ENCODE data around the gene CRYBG3. TPM values are rescaled to one million over a fixed set of nuclear protein-coding genes. Genes with fewer than 3 reads are reported as not detected.

Gene CRYBG3
- total and polyA plus RNA-seq, 4 donors = 1.1 to 9.5 (median 2.5) TPM

GRCh38 chr3:97988784-97989568 lies 167.2 kb downstream of the CRYBG3 start:
- Histone ChIP-seq H3K36me3 (ENCODE audit: control insufficient read depth in 4 of 4, insufficient read depth in 3 of 4, low read depth in 1 of 4, low read length in 3 of 4) (no peaks in the 10 kb centered on the region), H3K27me3 (ENCODE audit: control insufficient read depth in 4 of 4, insufficient read depth in 4 of 4, low read length in 3 of 4) (no peaks in the 10 kb centered on the region), H3K4me3 (ENCODE audit: low read depth in 1 of 3, low read length in 3 of 3) (no peak overlapping the region), H3K9me3 (ENCODE audit: control insufficient read depth in 4 of 4, low read length in 3 of 4) (no peaks in the 10 kb centered on the region), H3K9ac (ENCODE audit: low read depth in 1 of 2, low read length in 2 of 2) (no peak overlapping the region), H3K27ac (ENCODE audit: low read depth in 1 of 2, low read length in 2 of 2) (no peak overlapping the region), H3K4me1 (ENCODE audit: control insufficient read depth in 4 of 4, insufficient read depth in 4 of 4, low read length in 3 of 4) (peaks cover 0 to 3% (median 0%) of the 10 kb centered on the region in 4 donors)
- TF ChIP-seq TAF1 (conservative IDR thresholded peaks at IDR 0.05) = no peak
- TF ChIP-seq FOXA2 (IDR thresholded peaks at IDR 0.05) = no peak
- TF ChIP-seq RXRA (IDR thresholded peaks at IDR 0.05) = no peak
- no peak for TF ChIP-seq CTCF (IDR thresholded peaks at IDR 0.05; ENCODE audit: low read depth, low read length, missing input control)
- TF ChIP-seq JUND (IDR thresholded peaks at IDR 0.05) = no peak
- TF ChIP-seq MAX (IDR thresholded peaks at IDR 0.05) = no peak
- no peak for TF ChIP-seq GABPA (IDR thresholded peaks at IDR 0.05 in 1 of 2, conservative IDR thresholded peaks at IDR 0.05 in 1 of 2)
- TF ChIP-seq NR2F2 (IDR thresholded peaks at IDR 0.05) = no peak
- no peak for TF ChIP-seq EGR1 (IDR thresholded peaks at IDR 0.05; ENCODE audit: low read depth in 2 of 2)
- TF ChIP-seq FOXA1 (IDR thresholded peaks at IDR 0.05) = no peak
- no peak for TF ChIP-seq SP1 (IDR thresholded peaks at IDR 0.05)
- TF ChIP-seq YY1 (IDR thresholded peaks at IDR 0.05) = no peak
- no peak for DNase-seq (ENCODE audit: low spot score)
- 98% methylated on average over 3 of the region's 3 CpGs for WGBS

- Histone ChIP-seq H3K36me3 (ENCODE audit: control insufficient read depth in 4 of 4, insufficient read depth in 3 of 4, low read depth in 1 of 4, low read length in 3 of 4) (no peaks in the 10 kb centered on the region), H3K9ac (ENCODE audit: low read depth in 1 of 2, low read length in 2 of 2) (no peak overlapping the region), H3K27ac (ENCODE audit: low read depth in 1 of 2, low read length in 2 of 2) (no peak overlapping the region), H3K27me3 (ENCODE audit: control insufficient read depth in 4 of 4, insufficient read depth in 4 of 4, low read length in 3 of 4) (no peaks in the 10 kb centered on the region), H3K4me1 (ENCODE audit: control insufficient read depth in 4 of 4, insufficient read depth in 4 of 4, low read length in 3 of 4) (peaks cover 0 to 9% (median 3%) of the 10 kb centered on the region in 4 donors), H3K9me3 (ENCODE audit: control insufficient read depth in 4 of 4, low read length in 3 of 4) (no peaks in the 10 kb centered on the region), H3K4me3 (ENCODE audit: low read depth in 1 of 3, low read length in 3 of 3) (no peak overlapping the region)
- 69% methylated on average over 2 of the region's 2 CpGs for WGBS
- TF ChIP-seq FOXA1 (IDR thresholded peaks at IDR 0.05) = no peak
- no peak for TF ChIP-seq RAD21 (IDR thresholded peaks at IDR 0.05)
- TF ChIP-seq ZBTB33 (IDR thresholded peaks at IDR 0.05) = no peak
- no peak for TF ChIP-seq MAX (IDR thresholded peaks at IDR 0.05)
- TF ChIP-seq SP1 (IDR thresholded peaks at IDR 0.05) = no peak
- TF ChIP-seq HNF4A (conservative IDR thresholded peaks at IDR 0.05) = no peak
- no peak for TF ChIP-seq HNF4G (IDR thresholded peaks at IDR 0.05)
- DNase-seq (ENCODE audit: low spot score) = no peak
These were observed 168.9 kb downstream of the CRYBG3 start for GRCh38 chr3:97990624-97991292.
